Measurements from ENCODE around the gene KLHL29. TPM values are rescaled to one million over a fixed set of nuclear protein-coding genes. Genes with fewer than 3 reads are reported as not detected.

Gene KLHL29
- total RNA-seq, 1 experiment from 2014 or later, result 16.7 TPM

DNA sequence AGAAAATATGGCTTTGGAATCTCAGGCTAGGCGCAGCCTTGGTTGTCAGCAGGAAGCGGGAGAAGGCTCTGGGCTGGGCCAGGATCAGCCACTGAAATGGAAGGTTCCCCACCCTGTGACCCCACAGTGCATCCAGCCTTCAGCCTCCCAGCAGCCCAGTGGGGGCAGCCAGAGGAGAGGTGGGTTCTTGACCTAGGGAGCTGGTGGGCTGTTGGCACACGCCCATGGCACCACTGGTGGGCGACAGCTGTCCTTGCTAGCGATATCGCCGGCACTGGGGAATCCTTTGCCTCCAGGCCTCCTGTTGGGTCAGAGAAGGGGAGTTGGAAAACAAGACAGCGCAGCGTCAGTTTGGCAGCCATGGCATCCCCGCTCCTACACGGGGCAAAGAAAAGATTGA lies 92.4 kb downstream of the KLHL29 start:
- ChIA-PET POLR2A (no interaction called here), RAD21 (ENCODE audit: low non-redundant PET in 1 of 2, low total read pairs in 2 of 2, uncharacterized antibody in 2 of 2, unreplicated experiment in 2 of 2) (no interaction called here), CTCF (no interaction called here)
- no peak overlapping the region for H3K27ac ChIP-seq (ENCODE audit: low read depth, low read length)
- ATAC-seq (no peak), DNase-seq (ENCODE audit: low read depth, low spot score) (no peak)
- no peaks in the 10 kb centered on the region for H4K20me1 ChIP-seq (ENCODE audit: insufficient read depth)
- no peak overlapping the region for H3K4me2 ChIP-seq (ENCODE audit: low read length)
- TF ChIP-seq JUND (IDR thresholded peaks at IDR 0.05), result no peak
- no peak for TF ChIP-seq CEBPB (IDR thresholded peaks at IDR 0.05; ENCODE audit: low read depth)
- TF ChIP-seq EZH2phosphoT487 (IDR thresholded peaks at IDR 0.05; ENCODE audit: borderline replicate concordance), result no peak
- TF ChIP-seq FOSL1 (IDR thresholded peaks at IDR 0.05; ENCODE audit: low read depth), result no peak
- TF ChIP-seq ATF3 (IDR thresholded peaks at IDR 0.05), result no peak
- no peak for TF ChIP-seq ZFX (IDR thresholded peaks at IDR 0.05)
- TF ChIP-seq CBX3 (IDR thresholded peaks at IDR 0.05; ENCODE audit: low read depth), result no peak
- no peak overlapping the region for H3K9ac ChIP-seq (ENCODE audit: low read length)
- H3K27me3 ChIP-seq (ENCODE audit: insufficient read depth, low read length), result no peaks in the 10 kb centered on the region
- no peak overlapping the region for H2AFZ ChIP-seq (ENCODE audit: low read depth, low read length, poor library complexity, severe bottlenecking)
- H3K4me3 ChIP-seq (replicated peaks in 1 of 2; ENCODE audit: low read depth in 1 of 2, low read length in 2 of 2), result no peak overlapping the region
- H3K9me3 ChIP-seq (ENCODE audit: control insufficient read depth in 1 of 2, insufficient read depth in 1 of 2, low read depth in 1 of 2, low read length in 2 of 2), result no peaks in the 10 kb centered on the region
- H3K36me3 ChIP-seq (ENCODE audit: control insufficient read depth in 1 of 2, insufficient read depth in 2 of 2, low read length in 2 of 2), result no peaks in the 10 kb centered on the region
- H3K79me2 ChIP-seq (ENCODE audit: insufficient read depth, low read length), result no peaks in the 10 kb centered on the region; the same call in 1 of the 2 replicates
- H3K9me2 ChIP-seq (ENCODE audit: insufficient read depth), result no peaks in the 10 kb centered on the region
- intact Hi-C loops (cut with micrococcal nuclease), result no loop called here
- peaks cover 13 to 18% of the 10 kb centered on the region in 2 experiments for H3K4me1 ChIP-seq (ENCODE audit: control insufficient read depth in 1 of 2, insufficient read depth in 2 of 2, low read length in 2 of 2)
- no TSS peak for BruUV-seq (replicated peaks)

DNA sequence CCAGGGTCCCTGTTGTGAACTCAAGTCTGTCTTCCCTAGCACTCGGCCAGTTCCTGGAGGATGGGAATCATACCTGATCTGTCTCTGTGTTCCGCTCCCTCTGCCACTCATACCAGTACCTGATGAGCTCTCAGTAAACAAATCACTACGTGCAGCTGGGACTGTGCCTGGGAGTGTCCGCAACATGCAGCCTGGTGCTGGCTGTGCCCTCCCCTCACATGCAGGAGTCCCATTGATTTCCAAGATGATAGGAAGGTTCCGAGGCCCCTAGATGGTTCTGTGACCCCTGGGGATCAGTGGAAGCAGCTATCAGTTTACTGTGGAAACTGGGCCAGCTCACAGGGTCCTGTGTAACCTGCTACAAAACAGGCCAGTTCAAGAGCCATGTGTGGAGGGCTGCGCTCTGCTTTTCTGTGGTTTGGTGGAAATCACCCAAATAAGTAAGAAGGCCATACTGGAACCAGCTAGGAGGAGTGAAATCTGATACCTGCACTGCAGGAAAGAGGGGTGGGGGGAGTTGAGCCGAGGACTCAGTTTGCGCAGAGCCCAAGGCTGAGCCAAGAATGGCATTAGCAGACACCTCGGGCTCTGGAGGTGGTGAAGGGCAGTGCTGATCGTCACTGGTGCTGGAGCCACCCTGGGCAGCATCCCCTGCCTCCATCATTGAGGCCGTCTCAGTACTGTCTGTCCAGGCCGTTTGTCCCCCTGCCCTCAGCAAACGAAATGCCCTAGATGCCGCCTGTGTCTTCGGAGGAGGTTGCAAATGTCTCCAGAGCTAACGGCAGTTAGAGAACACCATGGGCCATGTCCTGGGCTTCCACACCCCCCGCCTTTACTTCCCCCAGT lies 93.3 kb downstream of the KLHL29 start:
- Histone ChIP-seq H3K27ac (ENCODE audit: low read depth, low read length) (no peak overlapping the region), H3K4me2 (ENCODE audit: low read length) (no peak overlapping the region), H3K9me2 (ENCODE audit: insufficient read depth) (no peaks in the 10 kb centered on the region), H3K4me1 (ENCODE audit: control insufficient read depth in 1 of 2, insufficient read depth in 2 of 2, low read length in 2 of 2) (peaks cover 13 to 18% of the 10 kb centered on the region in 2 experiments), H2AFZ (ENCODE audit: low read depth, low read length, poor library complexity, severe bottlenecking) (no peak overlapping the region), H3K27me3 (ENCODE audit: insufficient read depth, low read length) (no peaks in the 10 kb centered on the region), H3K9ac (ENCODE audit: low read length) (no peak overlapping the region), H3K79me2 (ENCODE audit: insufficient read depth, low read length) (no peaks in the 10 kb centered on the region; the same call in 1 of the 2 replicates), H4K20me1 (ENCODE audit: insufficient read depth) (no peaks in the 10 kb centered on the region), H3K9me3 (ENCODE audit: control insufficient read depth in 1 of 2, insufficient read depth in 1 of 2, low read depth in 1 of 2, low read length in 2 of 2) (no peaks in the 10 kb centered on the region), H3K36me3 (ENCODE audit: control insufficient read depth in 1 of 2, insufficient read depth in 2 of 2, low read length in 2 of 2) (no peaks in the 10 kb centered on the region), H3K4me3 (replicated peaks in 1 of 2; ENCODE audit: low read depth in 1 of 2, low read length in 2 of 2) (no peak overlapping the region)
- BruUV-seq (replicated peaks), result no TSS peak
- ATAC-seq (no peak), DNase-seq (ENCODE audit: low read depth, low spot score) (no peak)
- intact Hi-C loops (cut with micrococcal nuclease), result no loop called here
- ChIA-PET POLR2A (no interaction called here), CTCF (no interaction called here), RAD21 (ENCODE audit: low non-redundant PET in 1 of 2, low total read pairs in 2 of 2, uncharacterized antibody in 2 of 2, unreplicated experiment in 2 of 2) (no interaction called here)
- no peak for TF ChIP-seq REST (IDR thresholded peaks at IDR 0.05; ENCODE audit: low read depth)
- no peak for TF ChIP-seq CBX3 (IDR thresholded peaks at IDR 0.05; ENCODE audit: low read depth)
- TF ChIP-seq FOSL1 (IDR thresholded peaks at IDR 0.05; ENCODE audit: low read depth), result no peak
- TF ChIP-seq, protein P1, sequence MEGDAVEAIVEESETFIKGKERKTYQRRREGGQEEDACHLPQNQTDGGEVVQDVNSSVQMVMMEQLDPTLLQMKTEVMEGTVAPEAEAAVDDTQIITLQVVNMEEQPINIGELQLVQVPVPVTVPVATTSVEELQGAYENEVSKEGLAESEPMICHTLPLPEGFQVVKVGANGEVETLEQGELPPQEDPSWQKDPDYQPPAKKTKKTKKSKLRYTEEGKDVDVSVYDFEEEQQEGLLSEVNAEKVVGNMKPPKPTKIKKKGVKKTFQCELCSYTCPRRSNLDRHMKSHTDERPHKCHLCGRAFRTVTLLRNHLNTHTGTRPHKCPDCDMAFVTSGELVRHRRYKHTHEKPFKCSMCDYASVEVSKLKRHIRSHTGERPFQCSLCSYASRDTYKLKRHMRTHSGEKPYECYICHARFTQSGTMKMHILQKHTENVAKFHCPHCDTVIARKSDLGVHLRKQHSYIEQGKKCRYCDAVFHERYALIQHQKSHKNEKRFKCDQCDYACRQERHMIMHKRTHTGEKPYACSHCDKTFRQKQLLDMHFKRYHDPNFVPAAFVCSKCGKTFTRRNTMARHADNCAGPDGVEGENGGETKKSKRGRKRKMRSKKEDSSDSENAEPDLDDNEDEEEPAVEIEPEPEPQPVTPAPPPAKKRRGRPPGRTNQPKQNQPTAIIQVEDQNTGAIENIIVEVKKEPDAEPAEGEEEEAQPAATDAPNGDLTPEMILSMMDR (IDR thresholded peaks at IDR 0.05 in 2 of 3, conservative IDR thresholded peaks at IDR 0.05 in 1 of 3; ENCODE audit: borderline replicate concordance in 1 of 3, insufficient read depth in 1 of 3, low read depth in 2 of 3, low read length in 2 of 3), result no peak
- no peak for TF ChIP-seq EGR1 (IDR thresholded peaks at IDR 0.05; ENCODE audit: low read depth)
- no peak for TF ChIP-seq SIN3A (IDR thresholded peaks at IDR 0.05; ENCODE audit: low read depth)
- no peak for TF ChIP-seq YY1 (IDR thresholded peaks at IDR 0.05; ENCODE audit: extremely low read depth, insufficient replicate concordance, low read depth, low read length)
- no peak for TF ChIP-seq SRF (IDR thresholded peaks at IDR 0.05; ENCODE audit: low read depth)
- no peak for TF ChIP-seq ZNF274 (IDR thresholded peaks at IDR 0.05; ENCODE audit: low read depth, low read length)
- no peak for TF ChIP-seq CEBPB (IDR thresholded peaks at IDR 0.05; ENCODE audit: low read depth)
- TF ChIP-seq ATF3 (IDR thresholded peaks at IDR 0.05), result no peak
